K562 (cell line): ENCODE results near the gene WTIP. TPM values are rescaled to one million over a fixed set of nuclear protein-coding genes. Genes with fewer than 3 reads are reported as not detected.

Experiments used
- ATAC-seq: fragments of 200-7000 bp; cut with Tn5 transposase; 3 replicates; pipeline ENCODE4 v1.9.1; 2020; ENCODE audit warnings: moderate library complexity
- BruUV-seq: library from RNA; stranded (reverse); fragments of 400-500 nt; replicated peaks from 2 replicates; lab custom pipeline; 2021; lab: Mats Ljungman, UMichigan
- CTCF ChIA-PET: fragments of 300-600 bp; formaldehyde crosslinking; extraction: SDS; loops from one replicate; lab custom pipeline; 2021; ENCODE audit warnings: low intra/inter-chr PET ratio; lab: Yijun Ruan, JAX
- POLR2A ChIA-PET: fragments of 300-600, 350-650 bp; sonication (Branson Sonifier 250); formaldehyde crosslinking; extraction: SDS; loops from one replicate; lab custom pipeline; 2021; ENCODE audit warnings: antibody characterized with exemption, inconsistent platforms; lab: Yijun Ruan, JAX
- DNase-seq, 4 experiments: peaks; one replicate each; pipeline versions ENCODE4 v3.0.0 to v3.0.0-alpha.2; 2011 to 2018; ENCODE audit warnings: low spot score in 3 of 4, mixed read lengths in 3 of 4; ENCODE audit errors: extremely low read depth in 1 of 4
- FAIRE-seq: peaks from 2 replicates; lab custom pipeline; 2011; peaks lifted over from hg19 to GRCh38; lab: Jason Lieb, UNC
- H2AFZ ChIP-seq: 2 replicates; pipeline ENCODE4 v1.6.0; 2011; ENCODE audit warnings: low read depth, low read length, control low read depth, inconsistent platforms
- H3K27ac ChIP-seq: fragments of 200-600 bp; 3 replicates; pipeline ENCODE4 v1.8.0; 2011; ENCODE audit warnings: low read depth, mild to moderate bottlenecking, control low read depth, inconsistent platforms, low read length, moderate library complexity, mixed read lengths; ENCODE audit errors: extremely low read depth
- H3K27me3 ChIP-seq, 2 experiments: fragments of 300-600 bp in 1 of 2; 2 replicates in 1 of 2; 3 replicates in 1 of 2; pipeline versions ENCODE4 v1.6.0 to v1.8.0; 2011; ENCODE audit warnings: inconsistent platforms in 2 of 2, low read length in 2 of 2, mild to moderate bottlenecking in 1 of 2, mixed read lengths in 1 of 2, moderate library complexity in 1 of 2; ENCODE audit not compliant: control insufficient read depth in 2 of 2, insufficient read depth in 2 of 2
- H3K36me3 ChIP-seq: fragments of 300-600 bp; 3 replicates; pipeline ENCODE4 v1.8.0; 2011; ENCODE audit warnings: mild to moderate bottlenecking, low read length, inconsistent platforms; ENCODE audit not compliant: control insufficient read depth, insufficient read depth
- H3K4me1 ChIP-seq, 2 experiments: fragments of 200-600 bp in 1 of 2; replicated peaks in 1 of 2; 2 replicates in 1 of 2; 3 replicates in 1 of 2; pipeline versions ENCODE4 v1.5.1 to v1.8.0; 2011; ENCODE audit warnings: inconsistent platforms in 2 of 2, low read length in 2 of 2, mild to moderate bottlenecking in 1 of 2, mixed read lengths in 1 of 2, moderate library complexity in 1 of 2; ENCODE audit not compliant: control insufficient read depth in 2 of 2, insufficient read depth in 2 of 2
- H3K4me2 ChIP-seq: 2 replicates; pipeline ENCODE4 v1.6.1; 2011; ENCODE audit warnings: low read length, control low read depth, inconsistent platforms, mixed read lengths; ENCODE audit not compliant: insufficient read depth
- H3K4me3 ChIP-seq: fragments of 200-600 bp; sonication (generic), shearing (Covaris generic); 2 replicates; pipeline ENCODE4 v1.5.1; 2016; ENCODE audit warnings: control low read depth, inconsistent platforms
- H3K79me2 ChIP-seq: fragments of 200-600 bp; 3 replicates; pipeline ENCODE4 v1.8.0; 2011; ENCODE audit warnings: low read length, inconsistent platforms; ENCODE audit not compliant: control insufficient read depth, insufficient read depth
- H3K9ac ChIP-seq, 2 experiments: 2 replicates each; pipeline versions ENCODE4 v1.6.0 to v1.6.1; 2011; ENCODE audit warnings: low read depth in 2 of 2, low read length in 2 of 2, control low read depth in 1 of 2, inconsistent platforms in 1 of 2, mild to moderate bottlenecking in 1 of 2, mixed read lengths in 1 of 2; ENCODE audit not compliant: insufficient read depth in 1 of 2
- H3K9me1 ChIP-seq: one replicate; pipeline ENCODE4 v1.6.0; 2011; ENCODE audit warnings: inconsistent platforms, mild to moderate bottlenecking, low read length, moderate library complexity; ENCODE audit not compliant: control insufficient read depth, insufficient read depth
- H3K9me3 ChIP-seq: replicated peaks from 2 replicates; pipeline ENCODE4 v1.5.1; 2011; ENCODE audit warnings: low read depth, low read length, inconsistent platforms; ENCODE audit not compliant: control insufficient read depth, insufficient read depth
- H4K20me1 ChIP-seq: replicated peaks from 2 replicates; pipeline ENCODE4 v1.6.1; 2011; ENCODE audit warnings: low read length, inconsistent platforms, mixed read lengths; ENCODE audit not compliant: control insufficient read depth, insufficient read depth
- CEBPG ChIP-seq, 3 experiments: fragments of 200-800 bp in 1 of 3; sonication (Bioruptor generic) in 1 of 3; sonication (generic) in 1 of 3; formaldehyde crosslinking in 1 of 3; IDR thresholded peaks in 2 of 3; conservative IDR thresholded peaks in 1 of 3; 2 replicates each; pipeline versions ENCODE4 v1.6.1 to v1.8.0; 2016 to 2022; ENCODE audit warnings: missing compliant biosample characterization in 2 of 3, missing genetic modification characterization in 2 of 3, mild to moderate bottlenecking in 1 of 3, missing genetic modification reagents in 1 of 3
- CTCF ChIP-seq, 3 experiments: IDR thresholded peaks in 2 of 3; conservative IDR thresholded peaks in 1 of 3; 2 replicates each; pipeline ENCODE4 v1.5.1; 2011 to 2012; ENCODE audit warnings: low read length in 3 of 3, mild to moderate bottlenecking in 3 of 3, control low read depth in 2 of 3, improper control_type of control experiment in 1 of 3, inconsistent platforms in 1 of 3, low read depth in 1 of 3, mixed read lengths in 1 of 3, moderate library complexity in 1 of 3; ENCODE audit not compliant: insufficient read depth in 2 of 3
- DIDO1 ChIP-seq: fragments of 450-650 bp; IDR thresholded peaks from 2 replicates; pipeline ENCODE4 v1.6.1; 2016; ENCODE audit warnings: low read depth, missing biosample characterization, missing genetic modification characterization
- ETS1 ChIP-seq: conservative IDR thresholded peaks from 2 replicates; pipeline ENCODE4 v1.6.1; 2011; ENCODE audit warnings: low read depth, mild to moderate bottlenecking, low read length; ENCODE audit not compliant: control insufficient read depth
- FOXK1 ChIP-seq: sonication (generic); formaldehyde crosslinking; IDR thresholded peaks from 2 replicates; pipeline ENCODE4 v1.8.0; 2022; ENCODE audit warnings: missing genetic modification reagents, mild to moderate bottlenecking, borderline replicate concordance
- PHF21A ChIP-seq: fragments of 450-650 bp; IDR thresholded peaks from 2 replicates; pipeline ENCODE4 v1.6.1; 2017; ENCODE audit warnings: low read depth, borderline replicate concordance
- SMC3 ChIP-seq: conservative IDR thresholded peaks from 2 replicates; pipeline ENCODE4 v1.6.1; 2011; ENCODE audit warnings: low read depth, low read length, improper control_type of control experiment; ENCODE audit not compliant: insufficient read depth
- TEAD2 ChIP-seq: fragments of 450-650 bp; IDR thresholded peaks from 2 replicates; pipeline ENCODE4 v1.6.1; 2016; ENCODE audit warnings: missing genetic modification characterization, control low read depth, missing compliant biosample characterization
- ZNF407 ChIP-seq: fragments of 450-650 bp; IDR thresholded peaks from 2 replicates; pipeline ENCODE4 v1.6.1; 2016; ENCODE audit warnings: low read depth
- WGBS: fragments of 100-300 bp; shearing (Covaris generic); methylation state at CpG from one replicate; pipeline ENCODE4 v1.1.6; 2016; ENCODE audit warnings: low coverage, mixed read lengths; ENCODE audit not compliant: insufficient coverage; ENCODE audit errors: missing lambda C conversion rate; 5-methylcytosine and 5-hydroxymethylcytosine counted together
- in situ Hi-C: fragments of 300-500 bp; cut with MboI; formaldehyde crosslinking; loops from 4 replicates; pipeline ENCODE4 v1.15.0; 2018; ENCODE audit warnings: inconsistent platforms, mixed read lengths
- intact Hi-C: fragments of 100-400 bp; cut with micrococcal nuclease; formaldehyde crosslinking; loops from 2 replicates; pipeline ENCODE4 v1.14.2; 2022
- polyA plus RNA-seq, 8 experiments: library from polyadenylated mRNA; depleted of rRNA in 4 of 8; stranded (reverse) in 5 of 8; unstranded in 3 of 8; fragments of >200 nt; fragmentation: Nextera tagmentation in 2 of 8; fragmentation: Illumina TruSeq in 1 of 8; extraction: Ambion mirVana in 2 of 8; extraction: Trizol in 1 of 8; gene quantifications; 2 replicates each; pipeline versions ENCODE4 v1.2.1 to v1.2.3, GENCODE V29; 2011 to 2014; ENCODE audit warnings: inconsistent platforms in 1 of 8, missing spikeins in 1 of 8
- total RNA-seq, 7 experiments: library from RNA; depleted of rRNA in 6 of 7; stranded (reverse); fragments of >200 nt in 6 of 7; fragmentation: Illumina TruSeq in 2 of 7; extraction: Trizol in 2 of 7; gene quantifications; 2 replicates each; pipeline versions ENCODE4 v1.2.1 to v1.2.3, GENCODE V29; 2011 to 2021; ENCODE audit warnings: low replicate concordance in 1 of 7

Gene WTIP
- total and polyA plus RNA-seq, 9 of the 15 experiments (the other 6 are each of a cell fraction or from before 2014, with no cell fraction given) = under 0.01 to 0.54 (median 0.27) TPM; not detected in 1

- Histone ChIP-seq H3K4me3 (no peak overlapping the region), H3K9me1 (no peaks in the 10 kb centered on the region), H3K27me3 (peaks cover 4 to 20% of the 10 kb centered on the region in 2 experiments; a peak in 3 of 5 replicates), H3K4me2 (no peak overlapping the region), H3K9ac (no peak overlapping the region), H3K9me3 (no peaks in the 10 kb centered on the region; the same call in 1 of the 2 replicates), H3K27ac (no peak overlapping the region), H3K79me2 (no peaks in the 10 kb centered on the region), H3K36me3 (no peaks in the 10 kb centered on the region), H4K20me1 (no peaks in the 10 kb centered on the region), H3K4me1 (no peaks in the 10 kb centered on the region), H2AFZ (no peak overlapping the region)
- intact Hi-C loops (no loop called here), in situ Hi-C loops (no loop called here)
- ChIA-PET CTCF (interaction anchor here (0.6 to 1.2 kb wide), 3 partner anchors 196 to 777 kb away, joined by 3 to 4 read pairs (median 3); no protein-coding TSS in a partner anchor), POLR2A (interaction anchor here (0.6 kb wide), 1 partner anchor 491 kb away, joined by 3 read pairs; no protein-coding TSS in a partner anchor)
- no peak for FAIRE-seq
- no TSS peak for BruUV-seq
- 0% methylated on average over 6 of the region's 6 CpGs for WGBS
- peak; percentile 82 for ATAC-seq
- DNase-seq = peak in 1 of 4 experiments; percentile 27
- TF ChIP-seq CEBPG (CRISPR knock-in tag; IDR thresholded peaks at IDR 0.05) (no peak), CEBPG (tag; conservative IDR thresholded peaks at IDR 0.05 in 1 of 2, IDR thresholded peaks at IDR 0.05 in 1 of 2) (no peak), ETS1 (no peak), CTCF (IDR thresholded peaks at IDR 0.05 in 2 of 3, conservative IDR thresholded peaks at IDR 0.05 in 1 of 3; ENCODE audit: insufficient read depth in 2 of 3, low read depth in 1 of 3, low read length in 3 of 3) (peak; percentile 43 to 50 (median 47)), TEAD2 (no peak), FOXK1 (no peak), PHF21A (no peak), DIDO1 (tag) (no peak), SMC3 (0 out of 2 replicates have a peak, but pooled peaks have one; percentile 4), ZNF407 (no peak)
Observed at GRCh38 chr19:34555447-34555846, 73.9 kb downstream of the WTIP start.
